Right kidney (tissue), 1 donor: ENCODE results near the gene MRFAP1.
"Not testable (repeated sequence)": the region's sequence is repeated elsewhere in the genome, so short reads cannot be mapped to it uniquely, and the experiment has no call there.

Experiments used
- DNase-seq: peaks from one replicate; pipeline ENCODE4 v3.0.0-alpha.2; 2016

Gene MRFAP1

GRCh38 chr4:6627832-6628231 lies 12.7 kb upstream of the MRFAP1 start:
- no peak for DNase-seq

- not testable (repeated sequence) for DNase-seq
Observed at GRCh38 chr4:6628484-6628883, 12.0 kb upstream of the MRFAP1 start.

DNA sequence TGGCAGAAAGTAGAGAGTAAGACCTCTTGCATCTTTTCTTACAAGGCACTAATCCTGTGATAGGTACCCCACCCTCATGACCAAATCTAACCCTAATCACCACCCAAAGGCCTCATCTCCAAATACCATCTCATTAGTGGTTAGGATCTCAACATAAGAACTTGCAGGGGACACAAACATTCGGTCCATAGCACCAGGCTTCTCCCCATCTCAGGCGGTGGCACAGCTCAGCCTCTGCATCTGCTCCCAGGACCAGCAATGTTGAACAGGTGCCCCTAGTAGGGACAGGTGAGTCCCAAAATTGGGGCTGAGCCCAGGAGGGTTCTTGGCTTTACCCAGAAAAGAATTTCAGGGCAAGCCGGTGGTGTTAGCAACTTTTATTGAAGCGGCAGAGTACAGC lies 8.4 kb upstream of the MRFAP1 start:
- DNase-seq = no peak

DNA sequence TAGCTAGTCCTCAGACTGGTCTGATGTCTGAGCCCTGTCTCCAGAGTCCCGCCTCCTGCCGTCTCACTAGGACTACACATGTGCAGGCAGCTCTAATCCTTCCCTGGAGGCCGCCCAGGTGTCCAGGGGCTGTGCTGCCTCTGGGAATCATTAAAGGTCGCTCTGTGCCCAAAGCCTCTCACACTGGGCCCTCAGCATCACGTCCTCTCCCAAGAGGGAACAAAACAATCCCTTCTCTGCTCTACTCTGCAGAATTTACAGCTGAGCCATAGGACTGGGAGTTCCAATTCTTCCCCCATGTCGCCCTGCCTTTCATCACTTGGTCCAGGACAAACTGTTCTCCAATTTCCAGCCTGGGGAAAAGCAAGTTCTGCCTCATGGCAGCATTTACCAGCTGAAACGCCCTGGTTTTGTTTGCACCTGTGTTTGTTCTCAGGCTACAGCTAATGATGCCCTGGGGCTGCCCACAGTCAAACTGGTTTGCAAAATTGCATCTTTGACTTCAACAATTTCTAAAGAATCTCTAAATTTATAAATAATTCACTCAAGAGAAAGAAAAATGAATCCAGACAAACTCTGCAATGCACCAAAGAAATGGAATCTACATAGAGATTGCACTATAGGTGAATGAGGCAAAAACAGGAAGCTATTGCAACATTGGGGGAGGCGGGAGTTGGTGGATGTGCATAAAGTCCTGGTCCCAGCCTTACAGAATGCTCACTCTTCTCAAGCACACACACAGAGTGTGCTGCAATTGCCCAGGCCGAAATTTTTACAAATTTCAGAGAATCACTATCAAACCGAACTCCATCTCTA lies 7.2 kb upstream of the MRFAP1 start:
- no peak for DNase-seq

DNA sequence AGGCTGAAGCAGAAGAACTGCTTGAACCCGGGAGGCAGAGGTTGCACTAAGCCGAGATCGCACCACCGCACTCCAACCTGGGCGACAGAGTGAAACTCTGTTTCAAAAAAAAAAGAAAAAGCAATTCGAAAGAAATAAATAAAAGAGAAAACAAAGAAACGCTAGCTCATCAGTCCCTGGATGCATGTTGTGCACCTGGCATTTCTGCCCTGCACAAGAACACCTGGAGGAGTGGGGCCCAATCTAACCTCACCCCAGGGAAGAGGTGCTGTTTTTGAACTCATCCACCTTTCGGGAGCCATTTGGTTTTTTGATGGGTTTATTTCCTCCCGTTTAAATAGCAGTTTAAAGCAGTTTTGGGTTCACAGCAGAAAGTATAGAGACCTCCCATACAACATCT lies 5.7 kb upstream of the MRFAP1 start:
- DNase-seq = no peak

GRCh38 chr4:6639137-6639680 lies 1.3 kb upstream of the MRFAP1 start:
- no peak for DNase-seq

DNA sequence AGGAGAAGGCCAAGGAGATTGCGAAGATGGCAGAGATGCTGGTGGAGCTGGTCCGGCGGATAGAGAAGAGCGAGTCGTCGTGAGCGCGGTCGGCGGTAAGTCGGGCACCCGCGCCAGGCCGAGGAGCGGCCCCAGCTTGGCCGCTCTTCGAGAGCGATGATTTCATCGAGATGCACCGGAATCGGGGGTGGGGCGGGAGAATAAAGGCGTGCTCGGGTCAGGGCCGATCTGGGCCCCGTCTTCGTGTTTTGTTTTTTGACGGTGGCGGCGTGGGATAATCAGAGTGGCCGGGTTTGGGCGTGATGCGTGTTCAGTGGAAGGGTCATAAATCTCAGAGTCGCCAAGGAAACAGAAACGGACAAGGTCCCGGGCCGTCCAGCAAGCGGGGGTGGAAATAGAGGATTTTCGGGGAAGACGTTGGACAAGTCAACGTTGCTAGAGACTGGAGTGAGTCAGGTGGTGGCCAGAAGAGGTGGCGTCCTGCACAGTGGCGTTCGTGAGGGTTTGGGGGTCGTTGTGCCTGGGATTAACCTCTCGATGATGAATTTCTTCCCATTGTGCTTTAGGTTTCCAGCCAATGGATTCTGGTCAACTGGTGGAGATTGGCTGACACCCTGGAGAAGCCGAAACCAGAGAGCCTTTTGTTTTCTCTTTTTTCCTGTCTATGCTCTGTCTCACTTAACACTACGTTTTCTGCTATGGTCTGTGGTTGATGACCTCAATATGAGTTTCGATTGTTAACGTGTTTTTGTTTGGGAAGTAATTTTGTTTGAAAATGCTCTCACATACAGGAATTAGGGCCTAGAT lies 882 bp downstream of the MRFAP1 start:
- DNase-seq = no peak

DNA sequence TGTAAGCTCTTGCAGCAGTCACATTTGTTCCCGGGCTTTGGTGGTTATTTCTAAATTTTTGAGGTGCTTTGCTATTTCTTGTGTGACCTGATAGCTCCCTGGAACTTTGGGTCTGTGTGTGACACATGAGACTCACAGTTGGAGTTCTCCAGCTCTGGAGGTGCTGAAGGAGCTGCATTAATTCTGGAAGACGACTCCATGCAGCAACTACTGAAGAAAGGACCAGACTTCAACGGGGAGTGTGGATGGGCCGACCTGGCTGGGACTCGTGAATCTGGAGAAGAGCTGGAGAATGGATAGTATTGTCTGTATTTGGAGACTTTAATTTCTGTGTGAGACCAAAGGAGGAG lies 1.5 kb downstream of the MRFAP1 start:
- DNase-seq = no peak

- DNase-seq = no peak
Observed at GRCh38 chr4:6643141-6643847, 2.8 kb downstream of the MRFAP1 start.

GRCh38 chr4:6644792-6645530 lies 4.5 kb downstream of the MRFAP1 start:
- DNase-seq = no peak

- DNase-seq = no peak
Observed at GRCh38 chr4:6647169-6647568, 6.7 kb downstream of the MRFAP1 start.

- no peak for DNase-seq
Observed at GRCh38 chr4:6647582-6648230, 7.2 kb downstream of the MRFAP1 start.

DNA sequence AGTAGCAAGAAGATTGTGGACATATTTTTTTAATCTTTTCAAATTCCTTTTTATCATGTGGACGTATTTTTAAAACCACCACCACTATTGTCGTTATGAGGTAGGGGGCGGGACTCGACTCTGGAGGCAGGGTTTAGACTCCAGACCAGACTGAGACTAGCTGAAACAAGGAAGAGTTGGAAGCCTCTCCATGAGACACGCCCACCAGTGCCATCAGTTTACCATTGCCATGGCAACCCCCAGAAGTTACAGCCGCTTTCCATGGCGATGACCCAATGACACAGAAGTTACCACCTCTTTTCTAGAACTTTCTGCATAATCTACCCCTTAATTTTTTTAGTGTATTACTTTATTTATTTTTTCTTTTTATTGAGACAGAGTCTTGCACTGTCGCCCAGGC lies 8.7 kb downstream of the MRFAP1 start:
- DNase-seq = no peak

- not testable (repeated sequence) for DNase-seq
Observed at GRCh38 chr4:6654211-6654610, 13.7 kb downstream of the MRFAP1 start.

GRCh38 chr4:6655291-6655690 lies 14.8 kb downstream of the MRFAP1 start:
- DNase-seq = not testable (repeated sequence)

- DNase-seq = no peak
Observed at GRCh38 chr4:6655924-6656323, 15.4 kb downstream of the MRFAP1 start.

DNA sequence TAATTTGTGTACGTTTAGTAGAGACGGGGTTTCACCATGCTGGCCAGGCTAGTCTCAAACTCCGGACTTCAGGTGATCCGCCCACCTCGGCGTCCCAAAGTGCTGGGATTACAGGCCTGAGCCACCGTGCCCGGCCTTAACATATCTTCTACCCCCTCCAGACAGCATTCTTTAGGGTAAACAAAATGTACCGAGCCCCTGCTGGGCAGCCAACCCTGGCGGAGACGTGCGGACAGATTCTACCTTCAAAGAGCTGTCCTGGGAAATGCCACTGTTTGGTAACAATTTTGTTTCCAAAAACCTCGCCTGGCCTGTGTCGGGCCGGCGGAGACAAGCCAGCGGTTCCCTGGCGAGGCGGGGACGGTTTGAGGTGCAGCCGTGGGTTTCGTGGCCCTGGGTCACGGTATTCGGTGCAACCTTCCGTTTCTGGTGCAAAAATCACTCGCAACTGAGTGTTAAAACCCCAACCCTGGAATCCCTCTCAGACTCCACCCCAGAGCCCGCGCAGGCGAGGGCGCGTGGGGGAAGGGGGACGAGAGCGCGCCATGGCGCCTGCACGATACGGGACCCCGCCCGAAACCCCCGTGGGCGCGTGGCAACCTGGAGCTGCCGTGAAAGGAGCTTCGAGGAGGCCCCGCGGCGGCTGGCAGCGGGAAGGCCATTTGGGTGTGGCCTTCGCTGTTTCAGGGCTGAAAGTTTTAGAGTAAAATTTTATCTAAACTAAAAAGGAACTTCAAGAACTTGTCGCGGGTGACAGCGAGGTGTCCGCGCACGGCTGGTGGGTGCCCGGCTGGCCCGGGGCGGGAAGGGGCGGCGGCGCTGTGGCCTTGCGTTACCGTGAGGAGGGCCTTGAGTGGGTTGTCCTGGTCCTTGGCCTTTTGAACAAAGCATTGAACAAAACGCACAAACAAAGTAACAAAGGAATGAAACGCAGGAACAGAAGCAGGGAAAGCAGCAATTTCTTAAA lies 17.0 kb downstream of the MRFAP1 start:
- no peak for DNase-seq

DNA sequence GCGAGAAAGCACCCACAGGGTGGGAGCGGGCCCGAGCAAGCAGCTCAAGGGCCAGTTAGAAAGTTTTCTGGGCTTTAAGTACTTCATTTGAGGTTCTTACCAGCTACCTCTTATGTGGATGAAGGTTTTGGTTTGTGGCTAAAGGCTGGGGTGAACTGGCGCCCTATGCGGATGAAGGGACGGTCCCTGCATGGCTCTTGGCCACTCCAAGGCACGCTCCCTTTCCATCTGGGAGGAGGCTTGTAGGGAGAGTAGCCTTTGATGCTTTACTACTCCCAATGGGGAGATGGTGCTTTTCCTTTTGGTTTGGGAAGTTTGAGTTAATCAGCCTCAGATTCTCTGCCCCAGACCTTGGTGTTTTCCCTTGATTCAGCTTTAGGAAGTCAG lies 17.7 kb downstream of the MRFAP1 start:
- no peak for DNase-seq

GRCh38 chr4:6658597-6659075 lies 18.2 kb downstream of the MRFAP1 start:
- DNase-seq = peak; percentile 77

- DNase-seq = no peak
Observed at GRCh38 chr4:6659897-6660296, 19.4 kb downstream of the MRFAP1 start.
